Keratinocyte (primary cell): ENCODE results near the gene GAMT.

Experiments
- EZH2 ChIP-seq: IDR thresholded peaks from one replicate; pipeline ENCODE4 v1.6.1; 2012; ENCODE audit warnings: inconsistent platforms, mild to moderate bottlenecking, low read length, moderate library complexity
- TF ChIP-seq, protein P1 (sequence below), 3 experiments: IDR thresholded peaks in 1 of 3; conservative IDR thresholded peaks in 1 of 3; optimal IDR thresholded peaks in 1 of 3; 2 replicates in 2 of 3; 3 replicates in 1 of 3; pipeline versions ENCODE3 to v1.5.1; 2011; ENCODE audit warnings: low read length in 3 of 3, mild to moderate bottlenecking in 3 of 3, moderate library complexity in 2 of 3, control low read depth in 1 of 3, inconsistent platforms in 1 of 3; ENCODE audit not compliant: insufficient read depth in 2 of 3; ENCODE audit errors: extremely low read depth in 1 of 3

DNA sequence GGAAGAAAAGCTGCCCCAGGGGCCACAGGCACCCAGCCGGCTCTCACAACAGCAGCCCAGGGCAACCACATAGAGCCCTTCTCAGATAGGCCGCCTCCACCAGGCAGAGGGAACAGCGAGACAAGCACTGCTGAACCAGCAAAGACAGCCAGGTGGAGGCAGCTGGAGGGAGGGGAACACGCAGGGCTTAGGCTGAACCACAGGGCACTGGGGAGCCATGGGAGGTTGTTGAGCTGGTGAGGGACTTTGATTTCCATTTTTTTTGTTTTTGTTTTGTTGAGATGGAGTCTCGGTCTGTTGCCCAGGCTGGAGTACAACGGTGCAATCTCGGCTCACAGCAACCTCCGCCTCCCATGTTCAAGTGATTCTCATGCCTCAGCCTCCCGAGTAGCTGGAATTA lies 3.5 kb downstream of the GAMT start:
- TF ChIP-seq, protein P1, sequence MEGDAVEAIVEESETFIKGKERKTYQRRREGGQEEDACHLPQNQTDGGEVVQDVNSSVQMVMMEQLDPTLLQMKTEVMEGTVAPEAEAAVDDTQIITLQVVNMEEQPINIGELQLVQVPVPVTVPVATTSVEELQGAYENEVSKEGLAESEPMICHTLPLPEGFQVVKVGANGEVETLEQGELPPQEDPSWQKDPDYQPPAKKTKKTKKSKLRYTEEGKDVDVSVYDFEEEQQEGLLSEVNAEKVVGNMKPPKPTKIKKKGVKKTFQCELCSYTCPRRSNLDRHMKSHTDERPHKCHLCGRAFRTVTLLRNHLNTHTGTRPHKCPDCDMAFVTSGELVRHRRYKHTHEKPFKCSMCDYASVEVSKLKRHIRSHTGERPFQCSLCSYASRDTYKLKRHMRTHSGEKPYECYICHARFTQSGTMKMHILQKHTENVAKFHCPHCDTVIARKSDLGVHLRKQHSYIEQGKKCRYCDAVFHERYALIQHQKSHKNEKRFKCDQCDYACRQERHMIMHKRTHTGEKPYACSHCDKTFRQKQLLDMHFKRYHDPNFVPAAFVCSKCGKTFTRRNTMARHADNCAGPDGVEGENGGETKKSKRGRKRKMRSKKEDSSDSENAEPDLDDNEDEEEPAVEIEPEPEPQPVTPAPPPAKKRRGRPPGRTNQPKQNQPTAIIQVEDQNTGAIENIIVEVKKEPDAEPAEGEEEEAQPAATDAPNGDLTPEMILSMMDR (optimal IDR thresholded peaks at IDR 0.05 in 1 of 3, IDR thresholded peaks at IDR 0.05 in 1 of 3, conservative IDR thresholded peaks at IDR 0.05 in 1 of 3; ENCODE audit: extremely low read depth in 1 of 3, insufficient read depth in 2 of 3, low read length in 3 of 3), result no peak
- TF ChIP-seq EZH2, result no peak
